HepG2 (cell line): ENCODE results near the gene WDR6. TPM values are rescaled to one million over a fixed set of nuclear protein-coding genes. Genes with fewer than 3 reads are reported as not detected.
A peak's percentile ranks its signal among the peaks of the same experiment; 100 is the strongest.

Experiments used
- ARID3A ChIP-seq: IDR thresholded peaks from 2 replicates; pipeline ENCODE4 v1.6.1; 2012; ENCODE audit warnings: low read depth, low read length, improper control_type of control experiment
- GABPB1 ChIP-seq: IDR thresholded peaks from 2 replicates; pipeline ENCODE4 v1.6.1; 2016; ENCODE audit warnings: mild to moderate bottlenecking, missing genetic modification reagents, moderate library complexity, missing compliant biosample characterization
- GLMP ChIP-seq: sonication (generic); formaldehyde crosslinking; IDR thresholded peaks from 2 replicates; pipeline ENCODE4 v1.9.0; 2021; ENCODE audit warnings: missing genetic modification reagents, mild to moderate bottlenecking, borderline replicate concordance
- HNF4A ChIP-seq: sonication (generic); formaldehyde crosslinking; IDR thresholded peaks from 2 replicates; pipeline ENCODE4 v1.4.0; 2020; ENCODE audit warnings: missing genetic modification reagents
- IRX3 ChIP-seq: sonication (generic); formaldehyde crosslinking; IDR thresholded peaks from 2 replicates; pipeline ENCODE4 v1.8.1; 2023; ENCODE audit warnings: mild to moderate bottlenecking, low read depth, missing genetic modification reagents, borderline replicate concordance
- MNT ChIP-seq: fragments of 450-650 bp; IDR thresholded peaks from 2 replicates; pipeline ENCODE4 v1.6.1; 2016
- NONO ChIP-seq, 2 experiments: fragments of 450-650 bp in 1 of 2; sonication (generic) in 1 of 2; formaldehyde crosslinking in 1 of 2; IDR thresholded peaks in 1 of 2; conservative IDR thresholded peaks in 1 of 2; 2 replicates each; pipeline versions ENCODE4 v1.6.1 to v1.8.0; 2017 to 2022; ENCODE audit warnings: mild to moderate bottlenecking in 1 of 2, missing genetic modification reagents in 1 of 2, moderate library complexity in 1 of 2
- NR2C2 ChIP-seq: sonication (generic); formaldehyde crosslinking; IDR thresholded peaks from 2 replicates; pipeline ENCODE4 v1.4.0; 2020; ENCODE audit warnings: missing genetic modification reagents, mild to moderate bottlenecking, moderate library complexity, borderline replicate concordance
- PCBP1 ChIP-seq: fragments of 200-400 bp; formaldehyde crosslinking; IDR thresholded peaks from 2 replicates; pipeline ENCODE4 v1.6.1; 2017; ENCODE audit warnings: mild to moderate bottlenecking, low read depth, low read length, borderline replicate concordance
- PLSCR1 ChIP-seq: sonication (generic); formaldehyde crosslinking; IDR thresholded peaks from 2 replicates; pipeline ENCODE4 v1.5.0; 2020; ENCODE audit warnings: missing genetic modification reagents, mild to moderate bottlenecking, borderline replicate concordance
- PREB ChIP-seq: sonication (generic); formaldehyde crosslinking; IDR thresholded peaks from 2 replicates; pipeline ENCODE4 v1.4.0; 2020; ENCODE audit warnings: missing genetic modification reagents
- REPIN1 ChIP-seq: sonication (generic); formaldehyde crosslinking; IDR thresholded peaks from 2 replicates; pipeline ENCODE4 v1.8.0; 2022; ENCODE audit warnings: missing genetic modification reagents, low read depth, mild to moderate bottlenecking, borderline replicate concordance
- YEATS4 ChIP-seq: sonication (generic); formaldehyde crosslinking; IDR thresholded peaks from 2 replicates; pipeline ENCODE4 v1.4.0; 2020; ENCODE audit warnings: missing genetic modification reagents, borderline replicate concordance
- ZBTB38 ChIP-seq: sonication (generic); formaldehyde crosslinking; IDR thresholded peaks from 2 replicates; pipeline ENCODE4 v1.5.1; 2020; ENCODE audit warnings: mild to moderate bottlenecking, missing genetic modification reagents
- ZBTB43 ChIP-seq: sonication (generic); formaldehyde crosslinking; conservative IDR thresholded peaks from 2 replicates; pipeline ENCODE4 v1.4.0; 2020; ENCODE audit warnings: missing genetic modification reagents
- ZNF3 ChIP-seq: IDR thresholded peaks from 2 replicates; pipeline ENCODE4 v1.7.0; 2017; ENCODE audit warnings: inconsistent platforms
- ZNF441 ChIP-seq: sonication (generic); formaldehyde crosslinking; IDR thresholded peaks from 2 replicates; pipeline ENCODE4 v1.7.0; 2021; ENCODE audit warnings: missing genetic modification reagents, borderline replicate concordance
- ZNF580 ChIP-seq: IDR thresholded peaks from 2 replicates; pipeline ENCODE4 v1.6.1; 2016; ENCODE audit warnings: low read depth, borderline replicate concordance
- ZNF629 ChIP-seq: sonication (generic); formaldehyde crosslinking; conservative IDR thresholded peaks from 2 replicates; pipeline ENCODE4 v1.5.0; 2020; ENCODE audit warnings: missing genetic modification reagents
- ZNF839 ChIP-seq: sonication (generic); formaldehyde crosslinking; IDR thresholded peaks from 2 replicates; pipeline ENCODE4 v1.4.0; 2020; ENCODE audit warnings: missing genetic modification reagents, mild to moderate bottlenecking, borderline replicate concordance
- polyA plus RNA-seq, 8 experiments: library from polyadenylated mRNA; depleted of rRNA in 3 of 8; stranded (reverse) in 7 of 8; unstranded in 1 of 8; fragments of >200 nt; fragmentation: Illumina TruSeq in 4 of 8; extraction: Trizol in 4 of 8; gene quantifications; 2 replicates each; pipeline versions ENCODE4 v1.2.1 to v1.2.3, GENCODE V29; 2011 to 2016; ENCODE audit warnings: low read depth in 4 of 8, missing spikeins in 1 of 8, mixed read lengths in 1 of 8; ENCODE audit not compliant: insufficient read depth in 1 of 8
- total RNA-seq, 5 experiments: library from RNA; depleted of rRNA; stranded (reverse); fragments of >200 nt; fragmentation: Illumina TruSeq; extraction: Trizol; gene quantifications; 2 replicates each; pipeline ENCODE4 v1.2.3, GENCODE V29; 2016; ENCODE audit warnings: low read depth in 1 of 5

WDR6 gene
- total and polyA plus RNA-seq, 2 of the 13 experiments (the other 11 are each of a cell fraction or from before 2014, with no cell fraction given): 73.4 to 139 TPM

GRCh38 chr3:49017971-49018706 lies 10.9 kb downstream of the WDR6 start, which contains the start of gene DALRD3 (continued):
- TF ChIP-seq ZNF580 (CRISPR knock-in tag) (no peak), ZNF629 (CRISPR knock-in tag) (no peak), GLMP (no peak), ZBTB38 (CRISPR knock-in tag) (0 out of 2 replicates have a peak, but pooled peaks have one; percentile 47), ARID3A (no peak), ZNF839 (peak; percentile 24; the same call in 1 of the 2 replicates), ZNF3 (CRISPR knock-in tag) (no peak), HNF4A (CRISPR knock-in tag) (no peak), PREB (CRISPR knock-in tag) (no peak), YEATS4 (CRISPR knock-in tag) (peak; percentile 79), MNT (peak; percentile 12; the same call in 1 of the 2 replicates), PLSCR1 (no peak), NR2C2 (peak; percentile 70; the same call in 1 of the 2 replicates), ZBTB43 (no peak), ZNF441 (CRISPR knock-in tag) (peak; percentile 40; the same call in 1 of the 2 replicates), GABPB1 (CRISPR knock-in tag) (peak; percentile 95), PCBP1 (no peak), IRX3 (CRISPR knock-in tag) (no peak), NONO (IDR thresholded peaks at IDR 0.05) (no peak), NONO (CRISPR knock-in tag; conservative IDR thresholded peaks at IDR 0.05) (peak; percentile 79; the same call in 1 of the 2 replicates), REPIN1 (CRISPR knock-in tag) (no peak)
